ENCODE data around the gene PCDH15.

The PCDH15 gene

DNA sequence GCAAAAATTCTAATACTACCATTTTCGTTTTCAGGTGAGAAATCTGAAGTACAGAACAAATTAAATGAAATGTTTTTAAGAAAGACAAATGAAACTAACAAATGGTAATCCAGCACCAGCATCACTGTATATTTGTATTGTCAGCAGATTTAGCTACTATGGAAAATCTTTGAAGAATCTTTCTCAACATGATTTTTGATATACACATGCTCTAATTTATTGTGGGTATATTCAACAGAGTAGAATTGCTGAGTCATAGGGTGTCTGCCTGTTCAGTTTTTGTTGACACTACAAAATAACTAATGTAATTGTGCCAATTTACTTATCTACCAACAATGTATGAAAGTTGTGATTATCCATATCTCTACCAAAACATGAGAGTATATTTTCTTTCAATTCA is 437.6 kb downstream of the PCDH15 start:
- DNase-seq = no peak

- no peak for DNase-seq
Measured at GRCh38 chr10:54342058-54342457, 459.0 kb downstream of the PCDH15 start.

DNA sequence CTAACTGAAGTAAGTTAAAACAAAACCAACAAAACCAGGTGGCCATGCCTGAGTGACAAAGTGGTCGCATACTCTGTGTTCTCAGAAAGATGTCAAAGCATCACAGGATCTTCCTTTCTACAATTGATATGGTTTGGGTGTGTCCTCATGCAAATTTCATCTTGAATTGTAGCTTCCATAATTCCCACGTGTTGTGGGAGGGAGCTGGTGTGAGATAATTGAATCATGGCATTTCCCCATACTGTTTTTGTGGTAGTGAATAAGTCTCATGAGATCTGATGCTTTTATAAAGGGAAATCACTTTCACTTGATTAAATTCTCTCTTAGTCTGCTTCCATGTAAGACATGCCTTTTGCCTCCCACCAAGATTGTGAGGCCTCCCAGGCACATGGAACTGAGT is 465.7 kb downstream of the PCDH15 start:
- DNase-seq = no peak

DNA sequence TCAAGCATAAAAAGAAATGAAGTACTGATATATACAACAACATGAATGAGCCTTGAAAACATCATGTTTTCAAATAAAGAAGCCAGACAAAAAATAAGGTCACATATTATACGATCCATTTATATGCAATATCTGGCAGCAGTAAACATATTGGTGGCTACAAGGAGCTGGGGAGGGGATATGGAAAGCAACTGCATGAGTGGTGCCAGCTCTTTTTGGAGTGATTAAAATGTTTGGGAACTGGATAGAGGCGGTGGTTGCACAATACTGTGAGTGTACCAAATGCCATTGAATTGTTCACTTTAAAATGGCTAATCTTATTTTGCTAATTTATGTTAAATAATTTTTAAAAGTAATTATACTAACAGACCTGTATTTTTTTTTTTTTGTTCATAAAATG is 481.7 kb downstream of the PCDH15 start:
- DNase-seq = no peak

GRCh38 chr10:54318470-54318869 is 482.6 kb downstream of the PCDH15 start:
- DNase-seq = no peak

GRCh38 chr10:54314430-54314829 is 486.6 kb downstream of the PCDH15 start:
- DNase-seq = no peak

GRCh38 chr10:54284526-54285193 is 516.4 kb downstream of the PCDH15 start:
- DNase-seq = no peak

- DNase-seq = no peak
Measured at GRCh38 chr10:54282012-54282411, 519.0 kb downstream of the PCDH15 start.

DNA sequence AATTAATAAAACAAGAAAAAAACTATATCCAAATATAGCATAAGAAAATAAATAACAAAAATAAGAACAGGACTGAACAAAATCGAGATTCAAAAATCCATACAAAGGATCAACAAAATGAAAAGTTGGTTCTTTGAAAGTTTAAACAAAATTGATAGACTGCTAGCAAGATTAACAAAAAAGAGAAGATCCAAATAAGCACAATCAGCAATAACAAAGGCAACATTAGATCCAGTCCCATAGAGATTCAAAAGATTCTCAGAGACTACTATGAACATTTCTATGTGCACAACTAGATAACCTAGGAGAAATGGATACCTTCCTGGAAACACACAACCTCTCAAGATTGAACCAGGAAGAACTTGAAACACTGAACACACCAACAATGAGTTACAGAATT is 534.6 kb downstream of the PCDH15 start:
- DNase-seq = no peak

GRCh38 chr10:54262726-54263125 is 538.3 kb downstream of the PCDH15 start:
- no peak for DNase-seq

DNA sequence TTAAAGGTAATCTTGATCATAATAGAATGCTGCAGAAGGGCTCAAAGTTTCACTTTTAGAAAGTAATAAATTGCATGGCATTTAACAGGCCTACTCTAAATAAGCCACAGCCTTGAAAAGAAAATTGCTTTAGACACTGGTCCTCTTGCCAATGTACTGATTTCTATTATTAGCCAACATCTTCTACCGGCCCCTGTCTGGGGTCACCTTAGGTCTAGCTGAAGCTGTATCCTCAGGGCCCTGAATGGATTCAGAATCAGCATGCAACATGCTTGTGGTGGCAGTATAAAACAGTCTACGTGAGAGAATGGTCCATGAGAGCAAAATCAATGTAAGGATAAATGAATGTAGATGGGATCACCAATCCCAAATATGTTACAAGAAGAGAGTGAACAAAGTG is 541.9 kb downstream of the PCDH15 start:
- DNase-seq = no peak

DNA sequence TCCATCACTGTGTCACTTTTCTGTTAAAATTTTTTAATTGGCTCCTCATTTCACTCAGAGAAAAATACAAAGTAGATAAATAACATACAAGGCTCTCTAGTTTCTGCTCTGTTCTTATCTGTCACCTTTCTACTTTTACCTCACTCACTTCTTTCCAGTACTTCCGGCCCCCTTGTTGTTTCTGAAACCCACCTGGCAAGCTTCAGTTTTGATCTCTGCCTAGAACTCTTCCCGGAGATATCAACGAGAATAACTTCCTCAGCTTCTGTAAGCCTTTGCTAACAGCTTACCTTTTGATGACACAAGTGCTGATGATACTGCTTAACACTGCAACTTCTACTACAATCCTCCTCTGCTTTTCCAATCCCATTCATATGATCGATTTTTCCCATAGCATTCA is 566.2 kb downstream of the PCDH15 start:
- no peak for DNase-seq

- no peak for DNase-seq
Measured at GRCh38 chr10:54203401-54203800, 597.6 kb downstream of the PCDH15 start.

DNA sequence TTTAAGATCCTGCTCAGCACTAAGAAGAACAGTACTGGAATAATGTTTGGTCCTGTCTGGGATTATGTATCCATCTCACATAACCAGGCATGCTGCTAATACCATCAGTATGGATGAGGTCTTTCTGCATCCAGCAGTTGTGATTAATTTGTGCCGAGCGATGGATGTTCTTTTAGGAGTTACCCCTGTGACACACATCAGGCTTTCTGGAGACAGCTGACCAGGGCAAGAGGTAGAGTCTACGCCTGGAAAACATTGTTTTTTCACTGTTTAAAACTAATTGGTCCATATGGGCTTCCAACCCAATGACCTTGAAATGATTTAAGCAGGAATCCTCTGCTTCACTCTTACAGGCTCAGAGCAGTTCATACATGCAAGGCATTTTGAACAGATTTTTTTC is 603.0 kb downstream of the PCDH15 start:
- no peak for DNase-seq

DNA sequence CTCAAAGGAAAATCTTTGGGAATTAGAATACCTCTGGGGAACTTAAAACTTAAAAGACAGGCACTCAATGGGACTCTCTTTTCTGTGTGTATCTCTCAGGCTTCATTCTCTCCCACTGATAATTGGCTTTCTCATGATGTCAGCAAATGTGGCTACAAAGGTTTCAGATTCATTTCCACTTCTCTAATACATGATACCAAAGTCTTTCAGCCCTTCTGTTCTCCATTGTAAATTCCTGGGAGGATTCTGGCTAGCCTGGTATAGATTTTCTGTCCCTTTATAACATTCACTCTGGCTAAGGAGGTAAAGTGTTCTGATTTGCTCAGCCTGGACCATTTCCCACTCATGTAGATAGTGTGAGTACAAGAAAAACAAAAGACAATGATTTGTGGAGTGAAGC is 606.2 kb downstream of the PCDH15 start:
- DNase-seq = no peak

DNA sequence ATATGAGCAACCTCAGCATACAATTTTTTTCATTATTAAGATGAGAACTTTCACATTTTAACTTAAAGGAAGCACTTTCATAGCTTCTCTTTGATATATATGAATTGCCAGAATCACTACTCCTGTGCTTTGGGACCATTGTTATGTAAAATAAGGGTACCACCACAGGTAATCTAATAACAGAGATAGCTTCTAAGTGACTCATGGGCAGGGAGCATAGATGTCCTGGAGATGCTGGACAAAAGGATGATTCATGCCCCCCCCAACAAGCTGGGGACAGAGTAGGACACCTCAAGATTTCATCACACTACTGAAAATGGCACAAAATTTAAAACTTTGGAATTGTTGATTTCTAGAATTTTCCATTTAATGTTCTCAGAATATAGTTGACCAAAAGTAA is 641.1 kb downstream of the PCDH15 start:
- no peak for DNase-seq

GRCh38 chr10:54148508-54148907 is 652.5 kb downstream of the PCDH15 start:
- DNase-seq = no peak

DNA sequence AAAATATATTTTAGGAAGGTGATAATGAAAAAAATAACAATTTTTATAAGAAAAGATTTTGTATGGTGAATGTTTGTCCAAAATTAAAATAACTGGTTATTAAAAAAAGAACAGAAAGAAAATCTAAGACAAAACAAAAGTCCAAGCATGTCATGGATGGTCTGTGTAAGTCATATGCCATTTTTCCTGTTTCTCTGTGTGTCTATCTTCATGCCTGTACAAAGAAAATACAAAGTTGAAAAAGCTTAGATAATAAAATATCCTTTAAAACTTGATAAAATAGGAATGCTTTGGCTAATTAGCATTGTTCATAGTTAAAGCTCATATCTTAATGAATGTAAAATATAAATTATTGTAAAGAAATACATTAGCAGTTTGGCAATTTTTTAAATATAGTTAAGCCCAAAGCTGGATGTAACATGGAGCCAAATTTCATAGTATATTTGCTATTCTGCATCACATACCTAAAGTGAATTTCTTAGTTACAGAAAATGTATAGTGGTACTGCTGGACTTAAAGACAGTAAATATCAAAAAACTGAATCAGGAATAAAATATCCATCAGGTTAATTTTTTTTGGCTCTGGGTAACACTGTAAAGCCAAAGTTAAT is 661.1 kb downstream of the PCDH15 start:
- no peak for DNase-seq

- DNase-seq = no peak
Measured at GRCh38 chr10:54137396-54137795, 663.6 kb downstream of the PCDH15 start.

DNA sequence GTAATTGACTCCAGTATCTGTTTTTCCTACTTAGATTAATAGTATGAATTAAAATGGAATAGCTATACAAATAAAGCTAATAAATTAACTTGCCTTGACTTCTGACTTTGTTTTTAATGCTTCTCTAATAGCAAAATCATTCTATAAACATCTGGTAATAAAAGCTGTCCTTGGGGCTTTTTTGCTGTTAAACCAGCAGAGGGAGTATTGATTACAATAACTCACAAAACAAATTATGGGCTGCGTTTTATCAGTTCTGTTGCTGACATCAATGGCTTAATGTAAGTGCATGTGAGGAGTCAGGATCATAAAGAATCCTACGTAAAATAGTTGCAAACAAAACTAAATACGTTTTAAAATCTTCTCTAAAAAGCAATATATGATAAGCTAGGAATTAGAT is 667.8 kb downstream of the PCDH15 start:
- DNase-seq = no peak

DNA sequence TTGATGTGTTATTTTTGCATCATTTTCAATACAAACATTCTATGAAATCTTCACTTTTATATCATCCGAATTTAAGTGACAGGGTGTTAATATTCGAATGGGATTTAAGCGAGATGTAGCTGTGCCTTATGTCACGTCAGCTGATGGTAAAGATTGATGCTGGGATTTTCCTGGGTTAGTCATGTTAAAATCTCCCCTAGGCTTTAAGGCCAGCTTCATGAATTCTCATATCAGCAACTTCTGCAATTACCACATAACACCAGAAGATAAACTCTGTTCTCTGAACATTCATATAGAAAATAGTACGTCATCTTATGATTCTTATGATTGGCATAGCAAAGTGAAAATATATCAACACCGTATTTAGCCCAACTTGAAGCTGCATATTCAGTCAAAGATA is 669.2 kb downstream of the PCDH15 start:
- DNase-seq = no peak

DNA sequence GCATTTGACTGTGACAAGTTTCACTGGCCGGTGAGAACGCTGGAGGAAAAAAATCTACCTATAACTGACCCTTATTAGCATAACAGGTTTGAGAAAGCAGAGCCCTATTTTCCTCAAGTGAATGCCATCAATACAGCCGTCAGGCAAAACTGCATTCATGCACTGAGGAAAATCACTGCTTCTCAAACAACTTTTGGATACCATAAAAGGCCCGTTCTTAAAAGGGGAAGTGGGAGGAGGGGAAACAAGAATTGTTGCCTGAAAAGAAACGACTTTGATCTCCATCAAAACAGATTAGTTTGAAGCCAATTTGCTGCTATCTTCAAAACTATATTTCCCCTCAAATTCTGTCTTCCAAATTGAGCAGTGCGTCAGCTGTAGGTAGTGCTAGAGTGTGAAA is 670.6 kb downstream of the PCDH15 start:
- no peak for DNase-seq

GRCh38 chr10:54125098-54125747 is 675.8 kb downstream of the PCDH15 start:
- DNase-seq = no peak

DNA sequence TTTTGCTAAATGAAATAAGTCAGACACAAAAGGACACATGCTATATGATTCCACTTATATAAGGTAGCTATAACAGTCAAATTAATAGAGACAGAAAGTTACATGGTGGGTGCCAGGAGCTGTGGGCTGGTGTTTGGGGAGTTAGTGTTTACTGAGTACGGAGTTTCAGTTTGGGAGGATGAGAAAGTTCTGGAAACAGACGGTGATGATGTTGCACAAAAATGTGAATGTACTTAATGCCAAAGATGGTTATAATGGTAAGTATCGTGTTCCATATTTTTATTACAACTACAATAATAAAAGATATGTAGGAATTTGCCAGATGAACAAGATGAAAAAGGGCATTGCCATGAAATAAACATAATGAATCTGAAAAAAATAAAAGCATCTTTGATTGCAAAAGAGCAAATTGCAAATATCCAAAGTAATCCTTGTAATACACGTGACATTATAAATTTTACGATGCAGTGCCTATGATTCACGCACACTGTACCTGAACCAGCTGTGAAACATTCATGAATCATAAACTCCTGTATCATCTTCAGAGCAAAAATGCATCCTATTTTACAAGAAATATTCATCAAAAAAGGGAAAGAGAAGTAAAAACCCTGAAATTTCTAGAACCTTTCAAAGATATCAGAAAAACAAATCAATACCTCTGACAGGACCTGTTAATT is 676.7 kb downstream of the PCDH15 start:
- DNase-seq = no peak
